Naive thymus-derived CD8-positive, alpha-beta T cell (primary cell): Measurements from ENCODE around the gene INTS6L. TPM values are rescaled to one million over a fixed set of nuclear protein-coding genes. Genes with fewer than 3 reads are reported as not detected.

Experiments used
- ATAC-seq, 2 donors: fragments of 150-1000 bp; cut with Tn5 transposase in 1 of 2; sonication (Bioruptor Pico), chemical (Tn5 transposase) in 1 of 2; 1 replicate in 1 of 2; 2 replicates in 1 of 2; pipeline ENCODE4 v1.10.0; 2021; ENCODE audit warnings: mild to moderate bottlenecking in 2 of 2, moderate library complexity in 2 of 2
- POLR2A ChIA-PET: fragments of 350-600 bp; sonication (Branson Sonifier 250); formaldehyde crosslinking; loops from one replicate; lab custom pipeline; 2021; ENCODE audit warnings: antibody characterized with exemption; lab: Charles Lee
- DNase-seq, 10 donors: peaks; one replicate each; pipeline versions ENCODE4 v3.0.0 to v3.0.0-alpha.2; 2020 to 2022
- H3K27ac Mint-ChIP-seq, 10 donors: one replicate each; pipeline ENCODE4 v1.8.0; 2020 to 2022; ENCODE audit warnings: mild to moderate bottlenecking in 10 of 10, mixed read lengths in 10 of 10, moderate library complexity in 4 of 10, inconsistent platforms in 1 of 10
- H3K27me3 Mint-ChIP-seq, 5 donors: one replicate each; pipeline ENCODE4 v1.8.0; 2021 to 2022; ENCODE audit warnings: mixed read lengths in 5 of 5
- H3K36me3 Mint-ChIP-seq, 3 donors: one replicate each; pipeline ENCODE4 v1.8.0; 2020 to 2022; ENCODE audit warnings: mixed read lengths in 3 of 3, mild to moderate bottlenecking in 2 of 3, inconsistent platforms in 1 of 3
- H3K4me1 Mint-ChIP-seq, 4 donors: one replicate each; pipeline ENCODE4 v1.8.0; 2021 to 2022; ENCODE audit warnings: mixed read lengths in 4 of 4
- H3K4me3 Mint-ChIP-seq, 10 donors: one replicate each; pipeline ENCODE4 v1.8.0; 2020 to 2022; ENCODE audit warnings: mild to moderate bottlenecking in 10 of 10, mixed read lengths in 10 of 10, moderate library complexity in 6 of 10, inconsistent platforms in 1 of 10
- H3K9me3 Mint-ChIP-seq, 9 donors: one replicate each; pipeline ENCODE4 v1.8.0; 2020 to 2022; ENCODE audit warnings: mixed read lengths in 9 of 9, mild to moderate bottlenecking in 3 of 9, inconsistent platforms in 1 of 9, moderate library complexity in 1 of 9
- polyA plus RNA-seq, 3 donors: library from polyadenylated mRNA; unstranded; fragments of 300-500 nt; fragmentation: Illumina TruSeq; gene quantifications; one replicate each; pipeline ENCODE4 v1.2.3, GENCODE V29; 2021
- total RNA-seq, 8 experiments: library from RNA in 2 of 8; stranded (reverse) in 2 of 8; gene quantifications; one replicate each; pipeline ENCODE4 v1.2.3 and lab custom pipeline; 2021 to 2026

Gene INTS6L
- total and polyA plus RNA-seq, 5 experiments from 2014 or later = 4.1 to 42.3 (median 7.4) TPM

GRCh38 chrX:135505351-135505750 lies 15.1 kb upstream of the INTS6L start:
- H3K4me3 Mint-ChIP-seq = no peak overlapping the region
- DNase-seq (no peak), ATAC-seq (no peak)
- H3K27me3 Mint-ChIP-seq = peaks cover 0 to 2% (median 0%) of the 10 kb centered on the region in 5 donors
- no peak overlapping the region for H3K27ac Mint-ChIP-seq
- peaks cover 0 to 3% (median 0%) of the 10 kb centered on the region in 4 donors for H3K4me1 Mint-ChIP-seq
- no peaks in the 10 kb centered on the region for H3K36me3 Mint-ChIP-seq
- no peaks in the 10 kb centered on the region for H3K9me3 Mint-ChIP-seq
- POLR2A ChIA-PET = no interaction called here

GRCh38 chrX:135509885-135510284 lies 10.6 kb upstream of the INTS6L start:
- POLR2A ChIA-PET = no interaction called here
- no peak overlapping the region for H3K27ac Mint-ChIP-seq
- no peak for ATAC-seq
- H3K36me3 Mint-ChIP-seq = no peaks in the 10 kb centered on the region
- DNase-seq = no peak
- peaks cover 0 to 2% (median 0%) of the 10 kb centered on the region in 5 donors for H3K27me3 Mint-ChIP-seq
- H3K9me3 Mint-ChIP-seq = no peaks in the 10 kb centered on the region
- H3K4me3 Mint-ChIP-seq = no peak overlapping the region
- peaks cover 0 to 5% (median 0%) of the 10 kb centered on the region in 4 donors for H3K4me1 Mint-ChIP-seq

- Mint-ChIP-seq H3K27me3 (peaks cover 0 to 2% (median 0%) of the 10 kb centered on the region in 5 donors), H3K27ac (no peak overlapping the region), H3K4me1 (peaks cover 0 to 8% (median 0%) of the 10 kb centered on the region in 4 donors), H3K36me3 (no peaks in the 10 kb centered on the region), H3K4me3 (no peak overlapping the region), H3K9me3 (no peaks in the 10 kb centered on the region)
- ATAC-seq (no peak), DNase-seq (no peak)
- POLR2A ChIA-PET = no interaction called here
Measured at GRCh38 chrX:135512508-135513129, 7.8 kb upstream of the INTS6L start.

- Mint-ChIP-seq H3K4me1 (peaks cover 0 to 8% (median 0%) of the 10 kb centered on the region in 4 donors), H3K27me3 (peaks cover 0 to 2% (median 0%) of the 10 kb centered on the region in 5 donors), H3K27ac (no peak overlapping the region), H3K4me3 (no peak overlapping the region), H3K9me3 (no peaks in the 10 kb centered on the region), H3K36me3 (no peaks in the 10 kb centered on the region)
- ATAC-seq (no peak), DNase-seq (no peak)
- POLR2A ChIA-PET = no interaction called here
Measured at GRCh38 chrX:135513130-135513515, 7.3 kb upstream of the INTS6L start.

- H3K4me3 Mint-ChIP-seq = no peak overlapping the region
- ATAC-seq (no peak), DNase-seq (no peak)
- H3K27me3 Mint-ChIP-seq = no peaks in the 10 kb centered on the region
- peak overlapping the region in 1 of 10 donors; percentile 14 for H3K27ac Mint-ChIP-seq
- no peaks in the 10 kb centered on the region for H3K36me3 Mint-ChIP-seq
- no peaks in the 10 kb centered on the region for H3K9me3 Mint-ChIP-seq
- H3K4me1 Mint-ChIP-seq = peaks cover 4 to 9% (median 7%) of the 10 kb centered on the region in 4 donors
- POLR2A ChIA-PET = interaction anchor here (0.7 kb wide), 1 partner anchor 703 kb away, joined by 3 read pairs; no protein-coding TSS in a partner anchor
Measured at GRCh38 chrX:135516376-135516775, 4.1 kb upstream of the INTS6L start.

- Mint-ChIP-seq H3K27ac (no peak overlapping the region), H3K4me3 (no peak overlapping the region), H3K36me3 (no peaks in the 10 kb centered on the region), H3K27me3 (no peaks in the 10 kb centered on the region), H3K4me1 (peaks cover 11 to 22% (median 16%) of the 10 kb centered on the region in 4 donors), H3K9me3 (no peaks in the 10 kb centered on the region)
- POLR2A ChIA-PET = no interaction called here
- ATAC-seq (no peak), DNase-seq (no peak)
Measured at GRCh38 chrX:135518161-135518560, 2.3 kb upstream of the INTS6L start.

- ATAC-seq = no peak
- peaks cover 13 to 39% (median 32%) of the 10 kb centered on the region in 4 donors for H3K4me1 Mint-ChIP-seq
- no peaks in the 10 kb centered on the region for H3K9me3 Mint-ChIP-seq
- DNase-seq = no peak
- peak overlapping the region; percentile 95 to 100 (median 98) for H3K4me3 Mint-ChIP-seq
- no peaks in the 10 kb centered on the region for H3K27me3 Mint-ChIP-seq
- H3K36me3 Mint-ChIP-seq = no peaks in the 10 kb centered on the region
- POLR2A ChIA-PET = no interaction called here
- peak overlapping the region; percentile 96 to 100 (median 99) for H3K27ac Mint-ChIP-seq
Measured at GRCh38 chrX:135520022-135520552, 373 bp upstream of the INTS6L start.

- peak overlapping the region; percentile 95 to 100 (median 98) for H3K4me3 Mint-ChIP-seq
- ATAC-seq = peak; percentile 62 to 66
- H3K9me3 Mint-ChIP-seq = no peaks in the 10 kb centered on the region
- no peaks in the 10 kb centered on the region for H3K27me3 Mint-ChIP-seq
- DNase-seq = peak; percentile 70 to 94 (median 83)
- peak overlapping the region; percentile 88 to 100 (median 98) for H3K27ac Mint-ChIP-seq
- peaks cover 0 to 5% (median 5%) of the 10 kb centered on the region in 3 donors for H3K36me3 Mint-ChIP-seq
- POLR2A ChIA-PET = interaction anchor here (0.6 to 2.6 kb wide), 6 partner anchors 11 to 117 kb away, joined by 3 to 14 read pairs (median 5); no protein-coding TSS in a partner anchor
- H3K4me1 Mint-ChIP-seq = peaks cover 16 to 50% (median 43%) of the 10 kb centered on the region in 4 donors
Measured at GRCh38 chrX:135521405-135522131, 1.1 kb downstream of the INTS6L start.

- peak overlapping the region; percentile 88 to 97 (median 95) for H3K27ac Mint-ChIP-seq
- peak overlapping the region; percentile 84 to 99 (median 90) for H3K4me3 Mint-ChIP-seq
- peaks cover 0 to 5% (median 5%) of the 10 kb centered on the region in 3 donors for H3K36me3 Mint-ChIP-seq
- no peak for DNase-seq
- ATAC-seq = no peak
- POLR2A ChIA-PET = interaction anchor here (0.6 to 2.6 kb wide), 3 partner anchors 15 to 118 kb away, joined by 4 to 14 read pairs (median 11); no protein-coding TSS in a partner anchor
- peaks cover 18 to 53% (median 46%) of the 10 kb centered on the region in 4 donors for H3K4me1 Mint-ChIP-seq
- H3K27me3 Mint-ChIP-seq = no peaks in the 10 kb centered on the region
- no peaks in the 10 kb centered on the region for H3K9me3 Mint-ChIP-seq
Measured at GRCh38 chrX:135522132-135522530, 1.7 kb downstream of the INTS6L start.

- H3K9me3 Mint-ChIP-seq = no peaks in the 10 kb centered on the region
- DNase-seq (no peak), ATAC-seq (no peak)
- H3K27ac Mint-ChIP-seq = peak overlapping the region in 9 of 10 donors; percentile 88 to 97 (median 94)
- POLR2A ChIA-PET = interaction anchor here (0.7 to 2.6 kb wide), 4 partner anchors 14 to 759 kb away, joined by 3 to 14 read pairs (median 8); no protein-coding TSS in a partner anchor
- H3K4me3 Mint-ChIP-seq = peak overlapping the region; percentile 34 to 99 (median 90)
- H3K27me3 Mint-ChIP-seq = no peaks in the 10 kb centered on the region
- peaks cover 0 to 5% (median 5%) of the 10 kb centered on the region in 3 donors for H3K36me3 Mint-ChIP-seq
- H3K4me1 Mint-ChIP-seq = peaks cover 24 to 62% (median 55%) of the 10 kb centered on the region in 4 donors
Measured at GRCh38 chrX:135522878-135523693, 2.6 kb downstream of the INTS6L start.

GRCh38 chrX:135528254-135528653 lies 7.8 kb downstream of the INTS6L start:
- Mint-ChIP-seq H3K9me3 (no peaks in the 10 kb centered on the region), H3K36me3 (peaks cover 0 to 18% (median 7%) of the 10 kb centered on the region in 3 donors), H3K27me3 (no peaks in the 10 kb centered on the region), H3K27ac (peak overlapping the region in 3 of 10 donors; percentile 8 to 37 (median 25)), H3K4me1 (peaks cover 23 to 75% (median 70%) of the 10 kb centered on the region in 4 donors), H3K4me3 (no peak overlapping the region)
- no peak for DNase-seq
- POLR2A ChIA-PET = no interaction called here
- no peak for ATAC-seq

- Mint-ChIP-seq H3K4me3 (no peak overlapping the region), H3K27me3 (no peaks in the 10 kb centered on the region), H3K9me3 (no peaks in the 10 kb centered on the region), H3K27ac (no peak overlapping the region), H3K36me3 (peaks cover 0 to 20% (median 8%) of the 10 kb centered on the region in 3 donors), H3K4me1 (peaks cover 21 to 73% (median 69%) of the 10 kb centered on the region in 4 donors)
- POLR2A ChIA-PET = no interaction called here
- ATAC-seq (no peak), DNase-seq (no peak)
Measured at GRCh38 chrX:135528756-135529155, 8.3 kb downstream of the INTS6L start.
